HL-60 (cell line): ENCODE results near the gene CNBD2.
"Not testable (repeated sequence)": the region's sequence is repeated elsewhere in the genome, so short reads cannot be mapped to it uniquely, and the experiment has no call there.

ENCODE experiments used
- CTCF ChIP-seq: IDR thresholded peaks from one replicate; pipeline ENCODE4 v1.5.1; 2011; ENCODE audit warnings: low read length, control low read depth, inconsistent platforms; ENCODE audit not compliant: insufficient read depth
- GABPA ChIP-seq: IDR thresholded peaks from 2 replicates; pipeline ENCODE4 v1.6.1; 2012; ENCODE audit warnings: low read depth
- POLR2AphosphoS5 ChIP-seq: IDR thresholded peaks from 2 replicates; pipeline ENCODE4 v1.6.1; 2012; ENCODE audit warnings: low read depth
- REST ChIP-seq: IDR thresholded peaks from 2 replicates; pipeline ENCODE4 v1.6.1; 2012; ENCODE audit warnings: low read depth; ENCODE audit not compliant: insufficient replicate concordance

GRCh38 chr20:36046073-36046798 lies 77.8 kb downstream of the CNBD2 start:
- not testable (repeated sequence) for TF ChIP-seq CTCF, REST, POLR2AphosphoS5, GABPA
